Measurements from ENCODE around the gene EEFSEC. TPM values are rescaled to one million over a fixed set of nuclear protein-coding genes. Genes with fewer than 3 reads are reported as not detected.

EEFSEC gene
- total RNA-seq, 1 experiment from 2014 or later: 9.5 TPM

- Histone ChIP-seq H2AFZ (ENCODE audit: low read length) (no peak overlapping the region), H3K23ac (ENCODE audit: insufficient read length, low read depth, low read length) (no peak overlapping the region), H3T11ph (ENCODE audit: low read length) (no peak overlapping the region), H3K27ac (ENCODE audit: insufficient read length, low read depth, low read length) (no peak overlapping the region), H3K4me2 (ENCODE audit: insufficient read depth, insufficient read length, low read length) (no peak overlapping the region), H3K14ac (ENCODE audit: insufficient read depth, low read length) (no peak overlapping the region), H2BK12ac (ENCODE audit: insufficient read length, low read depth, low read length) (no peak overlapping the region), H3K9ac (ENCODE audit: extremely low read depth, insufficient read length, low read length) (no peak overlapping the region), H4K20me1 (ENCODE audit: control insufficient read depth, insufficient read depth, insufficient read length) (no peaks in the 10 kb centered on the region), H3K79me1 (ENCODE audit: insufficient read depth, low read depth, low read length, poor library complexity, severe bottlenecking) (no peaks in the 10 kb centered on the region), H3K23me2 (ENCODE audit: insufficient read length, low read depth, low read length, poor library complexity, severe bottlenecking) (no peaks in the 10 kb centered on the region), H2BK120ac (ENCODE audit: low read depth, low read length, poor library complexity, severe bottlenecking) (no peak overlapping the region), H3K9me3 (ENCODE audit: control insufficient read depth, low read depth, low read length) (no peaks in the 10 kb centered on the region), H4K8ac (replicated peaks; ENCODE audit: insufficient read length, low read depth, low read length) (no peak overlapping the region), H2BK5ac (ENCODE audit: insufficient read length, low read length) (no peak overlapping the region), H2BK15ac (ENCODE audit: low read depth, low read length) (no peak overlapping the region), H3K79me2 (ENCODE audit: insufficient read depth, low read length) (no peaks in the 10 kb centered on the region), H2BK20ac (ENCODE audit: low read depth, low read length, poor library complexity, severe bottlenecking) (no peak overlapping the region), H4K91ac (ENCODE audit: insufficient read length, low read depth, low read length) (no peak overlapping the region), H3K27me3 (ENCODE audit: insufficient read depth, low read length) (no peaks in the 10 kb centered on the region), H3K4me1 (ENCODE audit: insufficient read depth, low read length) (peaks cover 23% of the 10 kb centered on the region; the same call in 1 of the 2 replicates), H3K18ac (ENCODE audit: insufficient read length, low read depth, low read length) (no peak overlapping the region), H3K4ac (ENCODE audit: low read depth, low read length) (no peak overlapping the region), H3K56ac (ENCODE audit: insufficient read length, low read depth, low read length) (no peak overlapping the region), H2AK5ac (ENCODE audit: insufficient read length, low read length) (no peak overlapping the region), H4K5ac (ENCODE audit: insufficient read length, low read depth, low read length) (no peak overlapping the region)
- Mint-ChIP-seq H3K27ac (peak overlapping the region in 2 of 3 experiments; percentile 34 to 88; a peak in 3 of 7 replicates), H3K9me3 (no peaks in the 10 kb centered on the region), H3K4me1 (peaks cover 74 to 75% of the 10 kb centered on the region in 2 experiments), H3K27me3 (ENCODE audit: low read depth) (peaks cover 52% of the 10 kb centered on the region), H3K4me3 (peak overlapping the region in 1 of 2 experiments; percentile 59; a peak in 1 of 5 replicates), H3K36me3 (ENCODE audit: insufficient read depth in 1 of 3, low read depth in 3 of 3) (peaks cover 0 to 6% (median 4%) of the 10 kb centered on the region in 3 experiments; a peak in 3 of 7 replicates)
- no peak for DNase-seq
- TF ChIP-seq CTCF (conservative IDR thresholded peaks at IDR 0.05): no peak
- no CpG with 5 or more reads among the region's 11 CpGs for WGBS (ENCODE audit: extremely low coverage, insufficient read length, low lambda C conversion rate)
These were observed 128.4 kb downstream of the EEFSEC start for GRCh38 chr3:128281461-128282367.
